Stimulated activated CD4-positive, alpha-beta T cell treated with anti-CD3 and anti-CD28 coated beads, Interleukin-15, amount 100 ng/mL, for 48 hours (primary cell): Measurements from ENCODE around the gene NUDT22.

Experiments used
- DNase-seq, 2 donors: peaks; one replicate each; pipeline ENCODE4 v3.0.0-alpha.2; 2020; ENCODE audit warnings: low read depth in 2 of 2

NUDT22 gene

GRCh38 chr11:64227405-64227956 lies 1.4 kb downstream of the NUDT22 start:
- no peak for DNase-seq

- DNase-seq = no peak
These were observed 3.1 kb downstream of the NUDT22 start for GRCh38 chr11:64229090-64229743.

- no peak for DNase-seq
These were observed 3.7 kb downstream of the NUDT22 start for GRCh38 chr11:64229744-64230170.

- DNase-seq = peak; percentile 68 to 87
These were observed 4.3 kb downstream of the NUDT22 start, which contains the start of gene DNAJC4 for GRCh38 chr11:64230171-64230984. DNAJC4 (plus strand) TSS chr11:64230548; CDS start chr11:64230855, 307 bp downstream.

- no peak for DNase-seq
These were observed 4.9 kb downstream of the NUDT22 start for GRCh38 chr11:64230985-64231365.

GRCh38 chr11:64231546-64231945 lies 5.5 kb downstream of the NUDT22 start:
- no peak for DNase-seq

GRCh38 chr11:64232182-64232966 lies 6.3 kb downstream of the NUDT22 start:
- DNase-seq = no peak

GRCh38 chr11:64232967-64233315 lies 6.9 kb downstream of the NUDT22 start:
- DNase-seq = no peak

- DNase-seq = peak in 1 of 2 donors; percentile 65
These were observed 8.0 kb downstream of the NUDT22 start, which contains the start of gene VEGFB for GRCh38 chr11:64233913-64234586. VEGFB (plus strand) TSS chr11:64234584; CDS start chr11:64234834, 250 bp downstream.

- no peak for DNase-seq
These were observed 8.7 kb downstream of the NUDT22 start for GRCh38 chr11:64234647-64235379.

- DNase-seq = no peak
These were observed 9.5 kb downstream of the NUDT22 start for GRCh38 chr11:64235437-64236161.

GRCh38 chr11:64237484-64237951 lies 11.4 kb downstream of the NUDT22 start:
- no peak for DNase-seq

GRCh38 chr11:64238076-64238475 lies 12.0 kb downstream of the NUDT22 start:
- DNase-seq = no peak

GRCh38 chr11:64238999-64239398 lies 12.9 kb downstream of the NUDT22 start:
- DNase-seq = no peak

GRCh38 chr11:64239662-64240434 lies 13.8 kb downstream of the NUDT22 start:
- DNase-seq = no peak

- DNase-seq = peak; percentile 95 to 97
These were observed 14.6 kb downstream of the NUDT22 start, which contains the start of gene FKBP2 for GRCh38 chr11:64240435-64241240. FKBP2 (plus strand) TSS chr11:64241095; CDS start chr11:64242388, 1,293 bp downstream.

- DNase-seq = peak; percentile 100
These were observed 15.1 kb downstream of the NUDT22 start for GRCh38 chr11:64241241-64241490.
